K562 treated with DMSO at 1 percent for 24 hours (cell line): Measurements from ENCODE around the gene HCFC1R1. TPM values are rescaled to one million over a fixed set of nuclear protein-coding genes. Genes with fewer than 3 reads are reported as not detected.

Experiments used
- total RNA-seq: library from RNA; unstranded; fragments of 300-600 nt; gene quantifications from 2 replicates; pipeline ENCODE4 v1.2.3, GENCODE V29; 2022; ENCODE audit warnings: low read depth; ENCODE audit not compliant: insufficient read depth

Gene HCFC1R1
- total RNA-seq, result 37.4 and 38.2 TPM in 2 replicates

GRCh38 chr16:3023669-3024478 lies at the start of gene HCFC1R1, which contains the start of gene THOC6:
Gene HCFC1R1 (minus strand): TSS chr16:3023942. CDS start chr16:3023941, 1 bp downstream.
Gene THOC6 (plus strand): TSS chr16:3024035. CDS start chr16:3024327, 292 bp downstream.

GRCh38 chr16:3065069-3065741 lies 41.5 kb upstream of the HCFC1R1 start, which contains the start of gene IL32:
Gene IL32 (plus strand): TSS chr16:3065640. CDS start chr16:3065812, 172 bp downstream.

GRCh38 chr16:3045758-3046640 lies 22.3 kb upstream of the HCFC1R1 start, which contains the start of gene MMP25:
Gene MMP25 (plus strand): TSS chr16:3046561. CDS start chr16:3046918, 357 bp downstream.

GRCh38 chr16:3036726-3037315 lies 13.1 kb upstream of the HCFC1R1 start, which contains the start of gene BICDL2:
Gene BICDL2 (minus strand): TSS chr16:3036944. CDS start chr16:3035496, 1,448 bp downstream.

GRCh38 chr16:3020247-3020603 lies 3.5 kb downstream of the HCFC1R1 start, which contains the start of gene TNFRSF12A:
Gene TNFRSF12A (plus strand): TSS chr16:3020368. CDS start chr16:3020398, 30 bp downstream.

GRCh38 chr16:3017794-3018506 lies 5.8 kb downstream of the HCFC1R1 start, which contains the start of gene CLDN6:
Gene CLDN6 (minus strand): TSS chr16:3018183. CDS start chr16:3016021, 2,162 bp downstream.

GRCh38 chr16:3012828-3013420 lies 10.8 kb downstream of the HCFC1R1 start, which contains the start of gene CLDN9:
Gene CLDN9 (plus strand): TSS chr16:3012923. CDS start chr16:3013363, 440 bp downstream.

GRCh38 chr16:2980227-2981176 lies 43.2 kb downstream of the HCFC1R1 start, which contains the start of gene PKMYT1:
Gene PKMYT1 (minus strand): TSS chr16:2980446. CDS start chr16:2979657, 789 bp downstream.

Other genes starting within 250 kb of the HCFC1R1 start
- gene ELOB, start 246.7 kb downstream of the HCFC1R1 start, total RNA-seq, result 340 and 361 TPM in 2 replicates
- gene PRSS33, start 236.4 kb downstream of the HCFC1R1 start, total RNA-seq, result not detected in 2 replicates
- gene PRSS41, start 225.5 kb downstream of the HCFC1R1 start, total RNA-seq, result not detected in 2 replicates
- gene PRSS21, start 206.7 kb downstream of the HCFC1R1 start, total RNA-seq, result 74.1 and 76.0 TPM in 2 replicates
- 0.71 and 1.5 TPM in 2 replicates for gene ZG16B, start 193.6 kb downstream of the HCFC1R1 start, total RNA-seq
- gene PRSS22, start 165.8 kb downstream of the HCFC1R1 start, total RNA-seq, result not detected in 2 replicates
- 107 TPM in 2 replicates for gene FLYWCH2, start 140.7 kb downstream of the HCFC1R1 start, total RNA-seq
- gene FLYWCH1, start 112.0 kb downstream of the HCFC1R1 start, total RNA-seq, result 46.3 and 51.2 TPM in 2 replicates
- gene KREMEN2, start 59.7 kb downstream of the HCFC1R1 start, total RNA-seq, result 1.3 and 2.2 TPM in 2 replicates
- gene PAQR4, start 54.6 kb downstream of the HCFC1R1 start, total RNA-seq, result 25.2 and 30.8 TPM in 2 replicates
- 168 and 199 TPM in 2 replicates for gene PKMYT1, start 43.5 kb downstream of the HCFC1R1 start, total RNA-seq
- 4.3 and 4.5 TPM in 2 replicates for gene CLDN9, start 11.0 kb downstream of the HCFC1R1 start, total RNA-seq
- 0.65 and 0.76 TPM in 2 replicates for gene CLDN6, start 5.8 kb downstream of the HCFC1R1 start, total RNA-seq
- 41.1 and 48.6 TPM in 2 replicates for gene TNFRSF12A, start 3.6 kb downstream of the HCFC1R1 start, total RNA-seq
- gene THOC6, start 93 bp upstream of the HCFC1R1 start, total RNA-seq, result 41.2 and 42.6 TPM in 2 replicates
- gene BICDL2, start 13.0 kb upstream of the HCFC1R1 start, total RNA-seq, result not detected in 2 replicates
- gene MMP25, start 22.6 kb upstream of the HCFC1R1 start, total RNA-seq, result 0.31 and 1.0 TPM in 2 replicates
- 49.1 and 56.4 TPM in 2 replicates for gene IL32, start 41.7 kb upstream of the HCFC1R1 start, total RNA-seq
- not detected in 2 replicates for gene ZSCAN10, start 75.4 kb upstream of the HCFC1R1 start, total RNA-seq
- 33.8 and 35.1 TPM in 2 replicates for gene ZNF205, start 88.6 kb upstream of the HCFC1R1 start, total RNA-seq
- gene ZNF213, start 111.1 kb upstream of the HCFC1R1 start, total RNA-seq, result 27.1 and 27.7 TPM in 2 replicates
- gene OR1F1, start 164.3 kb upstream of the HCFC1R1 start, total RNA-seq, result not detected in 2 replicates
- 6.6 and 8.7 TPM in 2 replicates for gene ZNF200, start 211.2 kb upstream of the HCFC1R1 start, total RNA-seq
- not detected in 2 replicates for gene MEFV, start 232.7 kb upstream of the HCFC1R1 start, total RNA-seq